ENCODE data around the gene C1orf21.

The C1orf21 gene

DNA sequence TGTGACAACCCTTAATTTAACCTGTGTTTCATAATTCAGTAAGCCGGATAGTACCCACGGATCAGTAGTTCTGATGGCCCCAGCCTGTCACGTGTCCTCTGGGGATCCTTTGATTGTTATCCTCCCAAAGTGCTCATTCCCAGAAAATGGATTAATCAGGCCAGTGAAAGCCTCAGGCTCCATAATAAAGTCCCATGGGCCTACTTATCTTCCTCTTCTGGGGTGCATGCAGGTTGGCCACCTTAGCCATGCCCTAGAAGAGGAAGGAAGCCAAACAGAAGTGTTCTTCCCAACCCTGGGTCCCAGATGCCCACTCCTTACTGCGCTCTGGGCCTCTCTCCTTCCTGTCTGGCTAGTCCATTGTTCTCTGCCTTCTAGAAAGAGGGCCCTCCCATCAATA is 221.8 kb downstream of the C1orf21 start:
- DNase-seq: no peak

DNA sequence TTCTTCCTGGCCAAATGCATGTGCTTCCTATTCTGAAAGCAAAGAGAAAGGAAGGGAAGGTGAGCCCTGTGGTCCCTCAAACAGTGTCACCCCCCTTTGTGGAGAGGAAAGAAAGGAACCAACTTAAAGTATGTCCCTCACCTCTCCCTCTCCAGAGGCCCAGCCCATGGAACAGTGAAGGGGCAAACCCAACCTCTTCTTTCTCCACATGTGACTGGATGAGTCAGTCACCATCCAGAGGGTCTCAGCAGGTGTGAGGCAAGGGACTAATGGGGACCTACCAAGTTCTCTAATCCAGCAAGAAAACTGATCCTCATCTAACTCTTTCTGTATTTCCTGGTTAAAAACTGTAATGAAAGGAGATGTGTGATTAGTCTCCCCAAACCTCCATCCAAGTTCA is 222.2 kb downstream of the C1orf21 start:
- no peak for DNase-seq

DNA sequence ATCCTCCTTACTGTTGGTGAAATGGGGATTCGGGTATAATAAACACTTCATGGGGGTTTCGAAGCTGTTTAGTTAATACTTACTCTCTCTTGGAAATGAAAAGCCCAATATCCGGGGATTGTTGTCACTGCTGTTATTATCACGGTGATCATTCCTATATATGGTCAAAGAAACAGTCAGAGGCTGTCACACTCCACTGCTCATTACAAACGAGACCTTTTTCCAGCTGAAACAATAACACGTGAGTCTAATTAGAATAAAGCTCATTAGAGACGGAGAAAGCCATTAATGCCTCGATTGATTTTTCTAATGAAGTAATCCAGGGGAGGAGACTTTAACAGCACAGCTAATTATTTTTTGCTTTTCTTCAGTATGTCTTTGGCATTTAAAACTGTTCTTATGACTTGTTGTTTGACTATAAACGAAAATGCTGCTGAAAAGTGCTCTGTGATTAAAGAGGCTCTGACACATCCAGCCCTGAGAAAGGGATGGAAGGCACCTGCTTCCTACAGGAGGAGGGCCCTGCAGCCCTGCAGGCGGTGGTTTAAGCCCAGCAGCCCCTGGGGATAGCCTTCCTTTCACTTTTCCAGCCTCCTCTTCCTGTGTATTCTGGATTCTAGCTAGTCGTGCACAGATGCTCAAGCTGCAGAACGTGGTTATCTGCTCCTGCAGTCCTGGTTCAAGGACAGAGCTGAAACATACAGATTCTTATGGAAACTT is 224.2 kb downstream of the C1orf21 start:
- DNase-seq: no peak

DNA sequence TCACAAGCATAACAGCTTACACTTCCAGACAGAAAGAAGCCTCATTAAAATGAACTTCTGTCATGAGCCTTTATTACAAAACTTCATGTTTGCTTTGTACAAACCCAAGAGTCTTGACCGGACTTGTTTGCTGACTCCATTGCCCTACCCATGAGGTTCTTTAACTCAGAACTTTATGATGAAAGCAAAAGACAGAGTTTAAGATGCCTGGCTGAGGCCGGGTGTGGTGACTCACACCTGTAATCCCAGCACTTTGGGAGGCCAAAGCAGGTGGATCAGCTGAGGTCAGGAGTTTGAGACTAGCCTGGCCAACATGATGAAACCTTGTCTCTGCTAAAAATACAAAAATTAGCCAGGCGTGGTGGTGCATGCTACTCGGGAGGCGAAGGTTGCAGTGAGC is 225.4 kb downstream of the C1orf21 start:
- peak in 1 of 2 donors; percentile 24 for DNase-seq

DNA sequence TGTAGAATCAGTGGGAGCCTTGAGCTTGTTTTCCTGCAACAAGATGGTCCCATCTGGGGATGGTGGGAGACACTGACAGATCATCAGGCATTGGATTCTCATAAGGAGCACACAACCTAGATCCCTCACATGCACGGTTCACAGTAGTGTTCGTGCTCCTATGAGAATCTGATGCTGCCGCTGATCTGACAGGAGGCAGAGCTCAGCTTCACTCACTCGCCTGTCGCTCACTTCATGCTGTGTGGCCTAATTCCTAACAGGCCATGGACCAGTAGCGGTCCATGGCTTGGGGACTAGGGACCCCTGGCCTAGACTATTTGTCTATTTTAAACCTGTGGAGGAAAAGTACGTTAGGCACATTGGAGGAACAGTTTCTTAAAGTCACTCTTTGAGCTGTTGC is 227.8 kb downstream of the C1orf21 start:
- DNase-seq: no peak

DNA sequence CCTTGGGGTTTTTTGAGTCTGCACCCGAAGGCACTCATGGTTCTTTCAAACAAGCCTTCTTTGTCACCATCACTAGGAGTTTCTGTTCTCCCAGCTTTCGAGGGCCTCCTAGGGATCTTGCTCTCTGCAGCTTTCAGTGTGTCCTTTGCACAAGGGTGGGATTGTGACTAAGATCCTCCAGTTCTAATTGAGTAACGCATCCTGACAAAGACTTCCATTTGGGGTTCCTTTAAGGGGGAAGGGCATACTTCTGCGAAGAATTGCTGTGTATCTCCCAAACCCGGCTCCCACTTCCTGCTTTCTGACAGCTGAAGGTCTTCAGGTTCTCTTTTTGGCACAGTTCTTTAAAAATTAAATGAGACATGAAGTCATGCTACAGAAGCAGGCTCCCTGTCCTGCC is 228.5 kb downstream of the C1orf21 start:
- DNase-seq: peak; percentile 89 to 97

DNA sequence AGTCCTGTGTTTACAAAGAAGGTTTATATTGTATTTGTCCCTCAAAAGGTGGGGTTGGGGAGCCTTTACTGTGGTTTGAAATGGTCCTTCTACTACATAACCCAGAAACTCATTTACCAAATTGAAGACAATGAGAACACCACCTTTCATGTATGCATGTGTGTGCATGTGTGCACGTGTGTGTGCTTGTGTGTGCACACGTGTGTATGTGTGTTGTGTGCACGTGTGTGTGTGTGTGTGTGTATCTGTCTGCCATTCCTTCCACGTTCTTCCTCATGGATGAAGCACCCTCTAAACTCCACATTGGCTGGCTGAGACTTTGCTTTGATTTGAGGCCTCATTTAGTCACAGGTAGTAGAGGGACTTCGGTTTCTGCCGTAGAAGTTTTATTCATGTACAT is 229.7 kb downstream of the C1orf21 start:
- DNase-seq: no peak

DNA sequence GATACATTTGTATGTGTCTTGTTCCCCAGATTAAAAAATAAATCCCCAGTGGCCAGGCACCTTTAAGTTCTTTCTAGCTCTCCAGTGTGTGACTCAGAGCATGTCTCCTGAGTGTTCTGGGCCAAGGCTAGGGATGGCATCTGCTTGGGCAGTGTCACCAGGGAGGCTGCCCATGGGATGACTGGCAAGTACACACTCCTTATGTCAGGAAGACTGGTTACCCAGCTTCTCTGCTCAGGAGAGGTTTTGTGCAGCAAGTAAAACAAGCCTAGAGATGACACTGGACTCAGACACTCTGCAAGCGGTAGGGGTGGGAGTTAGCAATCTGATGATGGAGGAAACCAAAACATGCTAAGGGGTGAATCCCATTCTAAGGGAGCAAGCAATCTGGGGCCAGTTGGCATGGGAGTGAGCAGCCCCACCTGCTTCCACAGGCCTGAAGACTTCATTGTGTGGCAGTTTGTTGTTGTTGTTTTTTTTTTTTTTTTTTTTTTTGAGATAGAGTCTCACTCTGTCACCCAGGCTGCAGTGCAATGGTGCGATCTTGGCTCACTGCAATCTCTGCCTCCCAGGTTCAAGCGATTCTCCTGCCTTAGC is 230.7 kb downstream of the C1orf21 start:
- DNase-seq: no peak

DNA sequence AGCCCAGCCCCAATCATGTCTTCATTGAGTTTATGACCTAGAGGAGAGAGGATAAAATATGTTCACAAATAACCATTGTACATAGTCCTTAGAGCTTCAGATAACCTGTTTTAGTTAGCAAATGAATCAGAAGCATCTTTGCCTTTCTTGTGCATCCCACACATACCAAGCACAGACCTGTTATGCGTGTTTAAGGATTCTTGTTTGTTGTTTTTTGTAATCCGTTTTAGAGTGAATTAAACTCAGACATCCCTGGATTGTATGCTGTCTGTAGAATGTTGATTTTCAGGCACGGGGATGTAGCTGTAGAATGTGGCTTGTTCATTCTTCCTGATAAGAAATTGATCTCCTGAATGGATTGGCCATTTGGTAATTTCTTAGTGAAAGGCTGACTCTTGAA is 232.0 kb downstream of the C1orf21 start:
- DNase-seq: no peak

DNA sequence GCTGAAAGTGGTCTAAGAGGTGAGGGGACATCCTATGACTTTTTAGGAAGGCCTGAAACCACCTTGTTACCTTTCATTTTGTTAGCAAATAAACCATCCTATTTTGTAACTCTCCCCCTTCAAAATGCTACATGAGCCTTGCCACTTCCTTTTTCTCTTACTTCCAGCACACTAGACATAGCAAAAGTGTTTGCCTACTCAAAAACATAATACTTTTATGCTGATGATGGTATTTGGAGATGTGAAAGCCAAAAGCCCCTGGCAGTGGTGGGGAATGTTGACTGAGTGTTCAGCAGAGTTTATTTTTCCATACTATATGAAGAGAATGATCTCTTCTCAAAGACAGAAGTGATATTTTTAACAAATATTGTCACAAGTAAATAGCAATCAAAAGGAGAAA is 233.6 kb downstream of the C1orf21 start:
- DNase-seq: no peak

DNA sequence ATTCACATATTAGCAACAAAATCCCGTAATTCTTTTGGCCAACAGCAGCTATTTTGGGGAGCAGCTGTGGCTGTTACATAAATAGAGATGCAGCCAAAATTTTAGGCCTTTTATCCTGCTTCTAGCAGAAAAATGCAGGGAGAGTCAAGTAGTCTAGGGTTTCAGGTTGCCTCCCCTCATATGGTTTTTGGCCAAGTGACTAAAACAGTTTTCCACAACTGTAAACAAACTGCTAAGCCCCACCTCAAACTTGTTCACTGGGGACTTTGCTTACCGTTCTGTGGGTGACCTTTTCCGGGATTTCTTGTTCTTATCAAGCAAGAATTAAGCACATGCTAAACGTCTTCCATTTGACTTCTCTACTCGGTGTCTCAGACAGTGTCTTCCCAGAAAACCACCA is 234.4 kb downstream of the C1orf21 start:
- no peak for DNase-seq

DNA sequence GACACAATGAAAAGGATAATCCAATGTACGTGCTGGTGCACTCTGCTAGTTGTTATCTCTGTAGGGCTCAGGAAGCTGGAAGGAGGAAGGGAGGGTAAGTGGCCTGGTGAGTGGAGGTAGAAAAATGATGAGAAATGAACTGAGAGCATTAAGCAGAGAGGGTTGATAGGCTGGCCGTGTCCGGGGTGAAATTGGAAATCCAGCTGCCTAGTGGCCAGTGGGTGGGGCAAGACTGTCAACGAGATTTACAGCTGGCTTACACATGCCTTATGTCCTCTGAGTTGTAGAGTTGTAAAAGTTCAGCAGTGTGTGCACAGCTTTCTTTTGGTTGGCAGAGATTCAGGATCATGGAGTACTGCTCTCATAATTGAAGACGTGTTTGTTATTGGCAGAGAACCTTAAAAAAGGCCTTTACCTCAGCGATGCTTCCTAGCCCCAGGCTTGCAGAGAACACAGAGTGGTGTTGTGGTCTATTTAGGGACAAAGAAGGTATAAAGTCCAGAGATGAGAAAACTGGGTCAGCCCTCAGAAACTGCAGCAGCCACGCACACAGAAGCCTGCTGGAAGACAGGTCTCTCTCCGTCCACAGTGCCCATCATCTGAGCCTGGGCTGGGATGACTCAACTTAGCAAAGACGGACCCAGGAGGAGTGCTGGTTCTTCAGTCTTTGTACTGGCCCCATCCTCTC is 235.5 kb downstream of the C1orf21 start:
- no peak for DNase-seq

DNA sequence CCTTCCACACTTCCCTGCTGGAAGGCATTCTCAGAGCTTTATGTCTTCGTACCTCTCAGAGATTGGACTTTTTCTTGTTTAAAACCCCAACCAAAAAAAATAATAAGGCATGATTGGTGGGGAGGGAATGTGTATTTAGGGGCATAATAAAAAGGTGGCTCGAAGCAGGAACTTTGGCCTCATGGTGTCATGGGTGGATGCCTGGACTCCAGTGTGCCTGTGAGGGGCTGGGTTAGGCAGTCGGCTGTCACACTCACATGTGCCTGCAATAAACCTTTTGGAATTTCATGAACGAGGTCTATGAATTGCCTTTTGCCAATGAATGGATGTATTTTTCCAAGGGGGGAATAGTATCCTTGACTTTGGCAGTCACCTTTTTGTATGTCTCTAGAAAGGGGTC is 236.6 kb downstream of the C1orf21 start:
- no peak for DNase-seq

DNA sequence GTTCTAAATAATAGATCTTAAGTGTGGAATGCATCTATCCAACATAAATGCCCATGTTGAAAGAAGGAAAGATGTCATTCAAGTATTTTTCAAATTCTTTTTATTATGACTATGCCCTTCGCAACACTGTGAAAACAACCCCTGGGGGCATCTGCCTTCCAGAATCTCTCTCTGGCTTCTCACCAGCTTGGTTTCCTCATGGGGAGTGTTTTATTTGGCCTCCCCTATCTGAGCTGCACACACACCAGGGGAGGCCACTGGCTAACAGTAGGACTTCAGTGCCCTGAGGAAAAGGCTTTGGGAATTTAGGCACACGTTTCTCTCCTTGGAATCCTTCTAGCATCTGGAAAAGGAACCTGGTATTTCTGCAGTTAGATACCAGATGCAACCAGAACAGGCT is 237.2 kb downstream of the C1orf21 start:
- no peak for DNase-seq

DNA sequence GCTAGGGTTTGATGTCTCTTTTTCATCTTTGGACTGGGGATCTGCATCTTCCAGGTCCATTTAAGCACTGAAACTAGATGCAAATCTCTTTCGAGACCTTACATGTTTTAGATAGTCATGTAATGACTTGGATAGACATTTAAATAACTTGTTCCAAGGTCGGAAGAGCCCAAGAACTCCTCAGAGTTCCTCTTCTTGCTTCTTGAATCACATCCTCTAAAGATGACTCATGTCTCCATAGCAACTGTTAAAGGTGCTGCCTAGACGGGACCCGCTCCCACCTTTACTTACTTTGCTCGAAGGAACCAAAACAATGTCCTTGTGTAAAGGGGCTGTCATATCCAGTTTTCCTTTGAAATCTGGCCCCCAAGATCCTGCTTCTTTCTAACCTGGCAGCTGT is 237.8 kb downstream of the C1orf21 start:
- peak in 1 of 2 donors; percentile 55 for DNase-seq

DNA sequence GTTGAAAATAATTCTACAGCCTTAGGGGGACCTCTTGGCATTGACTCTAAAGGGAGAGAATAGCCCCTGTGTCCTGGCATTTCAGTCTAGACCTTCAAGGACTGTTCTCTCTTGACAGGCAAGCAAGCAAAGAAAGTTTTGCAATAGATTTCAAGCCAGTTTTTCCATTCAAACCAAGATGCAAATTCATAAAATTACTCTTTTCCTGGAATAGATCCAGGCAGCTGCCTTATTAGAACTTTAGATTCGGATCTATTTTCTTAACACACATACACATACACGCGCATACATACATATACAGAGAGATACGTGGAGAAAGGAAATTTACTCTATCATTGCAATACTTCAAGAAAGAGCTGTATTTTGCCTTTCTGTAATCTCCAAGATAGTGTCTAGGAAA is 238.4 kb downstream of the C1orf21 start:
- no peak for DNase-seq

DNA sequence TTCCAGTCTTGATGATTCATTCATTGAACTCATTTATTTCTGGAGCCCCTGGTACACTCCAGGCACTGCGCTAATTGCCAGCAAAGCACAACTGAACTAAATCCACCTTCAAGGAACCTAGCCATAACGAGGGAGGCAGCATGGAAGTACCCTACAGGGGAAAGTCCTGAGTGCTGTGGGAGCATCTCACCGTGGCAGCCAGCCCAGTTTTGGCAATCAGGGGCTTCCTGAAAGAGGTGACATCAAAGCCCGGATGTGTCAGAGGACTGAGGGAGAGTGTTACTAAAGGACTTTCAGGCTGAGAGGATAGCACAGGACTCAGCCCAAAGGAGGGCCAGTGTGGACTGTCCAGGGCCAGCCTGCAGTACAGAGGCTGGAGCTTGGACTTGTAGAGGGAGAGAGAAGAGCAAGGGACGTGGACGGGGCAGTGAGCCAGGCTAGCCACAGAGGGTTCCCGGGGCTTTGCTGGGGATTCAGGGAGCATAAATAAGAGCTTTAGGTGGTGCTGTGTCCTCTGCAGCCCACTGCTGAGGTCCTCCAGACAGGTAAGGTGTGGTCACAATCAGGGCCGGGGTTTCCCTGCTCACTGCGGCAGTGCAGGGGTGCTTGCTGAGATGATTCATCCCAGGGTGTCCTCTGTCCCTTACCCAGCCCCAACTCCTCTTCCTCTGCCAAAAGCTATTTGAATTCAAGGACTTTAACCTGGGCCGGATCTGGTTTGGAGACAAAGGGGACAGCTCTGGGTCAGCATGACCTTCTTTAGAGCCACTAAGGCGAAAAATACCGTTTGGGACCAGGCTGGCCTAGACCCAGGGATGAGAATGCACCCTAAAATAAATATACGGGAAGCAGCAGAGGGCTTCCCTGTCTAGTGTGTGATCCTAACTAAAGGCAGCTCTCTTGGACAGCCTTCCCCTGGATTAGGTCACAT is 239.5 kb downstream of the C1orf21 start:
- no peak for DNase-seq

DNA sequence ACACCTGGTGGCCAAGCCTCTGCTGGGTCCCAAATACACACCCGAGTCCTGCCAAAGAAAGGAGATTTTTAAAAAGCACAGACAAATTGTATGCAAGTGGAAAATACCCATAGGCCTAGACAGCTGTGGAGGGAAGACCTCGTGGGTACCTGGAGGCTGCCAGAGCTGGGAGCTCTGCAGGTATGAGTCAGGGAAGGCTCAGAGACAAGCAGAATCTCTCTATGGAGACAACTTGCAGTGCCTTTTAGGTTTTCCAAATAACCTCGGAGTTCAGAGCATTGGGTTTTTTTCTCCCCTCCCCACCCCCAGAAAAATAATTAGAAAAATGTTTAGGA is 240.1 kb downstream of the C1orf21 start:
- DNase-seq: no peak

DNA sequence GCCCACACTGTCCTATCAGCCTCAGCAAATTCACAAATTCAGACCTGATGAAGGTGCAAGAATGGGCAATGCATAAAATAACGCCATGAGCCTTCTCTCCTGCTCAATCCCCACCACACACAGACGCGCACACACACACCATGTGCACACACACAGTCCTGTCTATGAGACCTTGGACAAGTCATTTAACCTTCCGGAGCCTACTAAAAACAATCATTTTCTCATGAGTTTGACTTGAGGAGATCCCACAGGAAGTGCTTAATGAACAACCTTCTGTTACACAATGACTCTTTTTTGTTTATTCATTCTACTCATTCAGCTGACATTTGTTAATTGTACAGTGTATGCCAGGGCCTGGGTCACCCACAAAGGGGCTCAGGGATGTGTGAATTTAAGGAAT is 242.4 kb downstream of the C1orf21 start:
- no peak for DNase-seq

DNA sequence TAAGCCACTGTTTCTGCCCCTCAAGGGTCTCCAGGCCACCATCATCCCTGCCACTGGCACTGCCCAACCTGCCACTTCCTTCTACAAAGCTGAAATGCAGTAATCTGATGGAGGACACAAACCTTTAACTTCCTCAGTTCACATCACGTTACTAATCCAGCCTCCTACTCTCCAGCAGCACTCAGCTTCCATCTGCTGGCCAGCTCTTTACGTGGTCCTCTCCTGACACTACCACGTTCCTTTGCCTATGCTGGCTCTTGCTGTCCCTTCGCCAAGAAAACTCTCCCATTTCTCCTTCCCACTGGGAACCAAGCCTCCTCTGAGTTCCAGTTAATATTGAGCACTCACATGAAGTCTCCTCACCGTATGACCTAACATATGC is 243.8 kb downstream of the C1orf21 start:
- peak in 1 of 2 donors; percentile 71 for DNase-seq

DNA sequence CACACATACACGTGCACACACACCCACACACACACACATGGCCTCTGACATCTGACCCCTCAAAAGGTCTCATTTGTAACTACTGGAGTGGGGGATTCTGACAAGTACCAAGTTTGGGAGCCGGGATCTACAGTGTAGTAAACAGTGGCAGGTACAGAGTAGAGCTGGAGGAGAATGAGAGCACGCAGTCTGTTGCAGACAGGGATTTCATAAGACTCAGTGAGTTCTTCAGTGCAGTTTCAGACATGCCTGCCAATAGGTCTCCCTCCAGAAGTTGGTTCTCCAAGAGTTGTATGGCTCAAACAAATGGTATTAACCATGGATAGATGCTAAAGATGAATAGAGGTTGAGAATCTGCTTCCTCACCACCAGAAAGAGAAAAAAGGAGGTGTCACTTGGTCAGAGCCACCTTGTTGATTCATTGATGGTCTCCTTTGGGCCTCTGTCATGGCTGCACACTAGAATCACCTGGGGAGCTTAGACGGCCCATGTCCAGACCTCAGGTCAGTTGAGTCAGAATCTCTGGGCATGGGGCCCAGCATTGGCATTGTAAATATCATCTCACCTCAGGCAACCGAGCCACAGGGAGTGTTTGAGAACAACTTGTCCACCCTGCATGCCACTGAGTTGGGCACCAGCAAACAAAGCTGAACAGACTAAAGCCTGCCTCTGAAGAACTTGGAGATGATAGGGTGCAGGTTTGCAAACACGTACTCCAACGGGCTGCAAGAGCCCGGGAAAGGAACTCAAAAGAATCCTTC is 245.8 kb downstream of the C1orf21 start:
- DNase-seq: no peak

DNA sequence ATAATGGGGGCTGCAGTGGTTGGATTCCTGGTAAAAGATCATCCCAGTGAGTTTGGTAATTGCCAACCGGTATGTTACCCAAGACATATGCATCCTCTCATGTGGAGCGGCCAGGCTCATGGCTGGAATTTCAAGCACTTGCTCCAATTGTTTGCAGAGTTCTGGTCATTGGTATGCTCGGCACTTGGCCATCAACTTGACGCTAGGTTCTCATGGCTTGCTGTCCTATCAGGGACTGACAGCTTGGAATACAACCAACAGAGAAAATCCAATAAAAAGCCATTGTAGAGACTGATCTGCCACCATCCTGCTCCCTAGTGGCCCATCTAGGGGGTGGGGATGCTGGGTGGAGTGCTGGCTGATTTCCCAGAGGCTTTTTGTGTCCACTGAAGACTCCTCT is 247.0 kb downstream of the C1orf21 start:
- no peak for DNase-seq
